GM19023 (cell line): ENCODE measurements around the gene CNTN5.
A peak's percentile ranks its signal among the peaks of the same experiment; 100 is the strongest.

Experiments
- ATAC-seq: cut with Tn5 transposase; IDR thresholded peaks from one replicate; pipeline ENCODE4 v1.9.1; 2021; ENCODE audit warnings: mild to moderate bottlenecking, moderate library complexity; ENCODE audit not compliant: unreplicated experiment

CNTN5 gene

DNA sequence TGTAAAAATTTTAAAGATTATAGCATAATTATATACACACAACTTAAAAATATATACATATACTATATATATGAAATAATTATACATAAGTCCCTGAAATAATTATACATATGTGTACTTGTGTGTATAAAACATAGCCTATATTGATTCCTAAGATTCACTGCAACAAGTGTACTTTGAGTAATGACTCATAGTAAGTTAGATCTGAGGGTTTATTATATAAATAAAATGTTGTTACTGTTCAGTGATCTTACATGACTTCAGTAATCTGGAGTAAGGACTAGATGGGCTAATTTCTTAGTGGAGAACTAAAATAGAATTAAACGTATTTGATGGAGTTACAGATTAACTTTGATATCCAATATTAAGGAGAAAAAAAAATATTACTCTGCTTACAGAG is 350.5 kb downstream of the CNTN5 start:
- no peak for ATAC-seq

- no peak for ATAC-seq
These were observed 355.7 kb downstream of the CNTN5 start for GRCh38 chr11:99376463-99376862.

GRCh38 chr11:99383648-99384245 is 363.0 kb downstream of the CNTN5 start:
- no peak for ATAC-seq

DNA sequence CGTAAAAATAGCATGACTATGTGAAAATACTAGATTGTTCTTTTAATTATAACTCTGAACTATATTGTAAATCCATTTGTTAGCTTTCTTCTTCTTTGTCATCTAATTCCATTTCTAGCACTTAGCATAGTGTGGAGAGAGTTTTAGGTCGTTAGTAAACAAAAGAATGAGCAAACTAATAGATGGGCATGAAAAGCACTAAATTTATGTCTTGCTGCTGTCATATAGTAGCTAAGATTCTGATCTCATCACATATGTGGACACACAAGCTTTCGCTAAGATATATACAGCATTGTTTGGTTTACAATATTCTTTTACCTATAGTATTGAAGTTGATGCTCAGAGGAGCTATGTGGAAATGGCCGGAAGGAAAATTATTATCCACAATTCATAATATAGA is 370.5 kb downstream of the CNTN5 start:
- ATAC-seq = no peak

- ATAC-seq = no peak
These were observed 385.6 kb downstream of the CNTN5 start for GRCh38 chr11:99406345-99406744.

GRCh38 chr11:99410636-99411035 is 389.9 kb downstream of the CNTN5 start:
- no peak for ATAC-seq

DNA sequence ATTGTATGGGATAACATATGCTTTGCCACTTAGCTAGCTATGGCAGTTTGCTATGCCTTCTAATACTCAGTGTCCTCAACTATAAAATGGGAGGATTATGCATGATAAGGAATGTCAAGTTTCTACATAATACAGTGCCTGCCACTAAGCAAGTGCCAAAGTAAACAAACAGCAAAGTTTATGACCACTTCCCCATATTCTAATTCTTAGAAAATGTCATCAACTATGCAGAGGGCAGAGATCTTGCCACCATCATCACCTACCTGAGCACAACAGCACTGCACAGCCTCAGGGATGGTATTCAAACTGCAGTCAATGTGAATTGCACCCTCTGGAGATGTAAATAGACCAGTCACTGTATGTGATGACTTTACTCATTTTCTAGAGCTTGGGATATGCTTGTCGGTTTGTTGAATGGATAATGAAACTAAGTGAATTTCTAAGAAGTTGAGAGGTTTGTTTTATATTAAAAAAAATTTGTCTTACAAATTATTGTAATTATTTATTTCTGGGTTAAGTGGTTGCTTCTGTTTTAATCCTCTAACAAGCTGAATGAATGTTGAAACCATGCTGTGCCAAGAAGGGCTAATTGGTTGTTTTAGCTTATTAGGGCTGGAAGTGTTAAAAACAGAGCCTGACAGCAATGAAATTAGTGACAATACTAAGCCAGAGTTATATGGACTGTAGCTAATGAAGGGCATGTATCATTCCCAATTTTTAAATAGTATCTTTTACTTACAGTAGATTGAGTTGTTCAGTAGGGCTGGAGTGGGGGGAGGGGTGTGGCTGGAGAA is 398.4 kb downstream of the CNTN5 start:
- no peak for ATAC-seq

- ATAC-seq = no peak
These were observed 399.2 kb downstream of the CNTN5 start for GRCh38 chr11:99419991-99420390.

- ATAC-seq = no peak
These were observed 402.1 kb downstream of the CNTN5 start for GRCh38 chr11:99422581-99423427.

GRCh38 chr11:99423428-99423983 is 402.8 kb downstream of the CNTN5 start:
- ATAC-seq = no peak

DNA sequence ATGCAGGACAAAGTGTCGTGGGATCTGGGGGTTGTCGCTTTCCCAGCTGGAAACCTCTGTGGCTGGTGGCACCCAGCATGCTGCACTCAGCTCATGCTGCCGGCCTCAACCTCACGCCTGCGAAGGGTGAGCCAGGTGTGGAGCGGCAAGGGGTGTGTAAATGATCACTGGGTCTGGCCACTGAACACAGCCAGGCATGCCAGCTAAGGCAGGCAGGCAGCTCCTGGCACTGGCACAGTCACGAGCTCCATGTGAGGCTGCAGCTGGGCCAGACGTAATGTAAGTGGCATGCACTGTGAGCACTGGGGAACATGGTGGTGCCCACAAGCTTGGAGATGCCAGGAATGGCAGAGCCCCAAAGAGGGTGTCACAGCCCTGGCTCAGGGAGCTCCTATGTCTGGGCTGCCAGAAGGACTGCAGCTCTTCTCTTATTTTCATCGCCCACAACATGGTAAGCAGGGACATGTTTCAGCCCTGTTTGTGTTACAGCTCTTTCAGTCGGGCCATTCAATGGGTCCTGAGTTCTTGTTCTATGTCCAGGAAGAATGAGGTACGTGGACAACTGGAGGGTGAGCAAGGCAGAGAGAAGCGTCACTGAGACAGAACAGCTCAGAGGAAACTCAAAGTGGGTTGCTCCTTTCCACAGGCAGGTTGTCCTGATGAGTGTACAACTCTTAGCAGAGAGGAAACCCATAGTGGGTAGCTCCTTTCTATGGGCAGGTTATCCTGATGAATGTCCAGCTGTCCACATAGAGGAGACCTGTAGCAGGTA is 403.8 kb downstream of the CNTN5 start:
- no peak for ATAC-seq

- ATAC-seq = no peak
These were observed 404.8 kb downstream of the CNTN5 start for GRCh38 chr11:99425596-99425995.

DNA sequence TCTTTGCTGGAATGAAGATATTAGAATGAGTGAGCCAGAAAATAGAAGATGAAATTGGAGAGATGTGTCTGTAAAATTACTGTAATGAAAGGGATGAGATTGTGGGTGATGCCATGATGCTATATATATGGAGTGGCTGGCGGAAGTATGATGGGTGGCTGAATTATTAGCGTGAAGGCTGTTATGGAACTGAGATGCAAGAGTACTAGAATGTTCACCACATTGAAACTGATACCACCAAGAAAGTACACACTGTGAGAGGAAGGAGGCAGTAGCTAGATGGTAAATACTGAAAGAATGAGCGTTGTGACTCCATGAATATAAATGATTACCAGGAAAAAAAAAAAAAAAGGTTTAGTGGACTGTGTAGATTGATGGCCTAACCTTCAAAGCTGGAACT is 411.9 kb downstream of the CNTN5 start:
- ATAC-seq = peak; percentile 54

GRCh38 chr11:99443276-99443675 is 422.5 kb downstream of the CNTN5 start:
- ATAC-seq = no peak

GRCh38 chr11:99446400-99446799 is 425.7 kb downstream of the CNTN5 start:
- ATAC-seq = no peak

- ATAC-seq = no peak
These were observed 428.6 kb downstream of the CNTN5 start for GRCh38 chr11:99449345-99449744.

DNA sequence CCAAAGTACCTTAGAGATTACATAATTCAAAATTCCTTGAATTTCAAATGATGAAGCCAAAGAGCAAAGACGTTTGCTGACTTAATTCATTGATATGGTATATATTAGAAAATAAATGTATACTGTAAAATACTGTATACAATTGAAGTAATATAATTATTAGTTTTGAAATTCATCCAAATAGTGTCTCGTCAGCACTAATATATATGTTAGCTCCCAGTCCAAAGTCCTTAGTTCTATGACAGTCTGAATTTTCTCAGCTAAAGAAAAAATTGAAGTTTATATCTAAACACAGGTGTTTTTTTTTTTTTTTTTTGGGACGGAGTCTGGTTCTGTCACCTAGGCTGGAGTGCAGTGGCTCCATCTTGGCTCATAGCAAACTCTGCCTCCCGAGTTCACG is 431.3 kb downstream of the CNTN5 start:
- ATAC-seq = no peak

- ATAC-seq = no peak
These were observed 441.2 kb downstream of the CNTN5 start for GRCh38 chr11:99461913-99462312.

GRCh38 chr11:99464985-99465384 is 444.2 kb downstream of the CNTN5 start:
- ATAC-seq = no peak

DNA sequence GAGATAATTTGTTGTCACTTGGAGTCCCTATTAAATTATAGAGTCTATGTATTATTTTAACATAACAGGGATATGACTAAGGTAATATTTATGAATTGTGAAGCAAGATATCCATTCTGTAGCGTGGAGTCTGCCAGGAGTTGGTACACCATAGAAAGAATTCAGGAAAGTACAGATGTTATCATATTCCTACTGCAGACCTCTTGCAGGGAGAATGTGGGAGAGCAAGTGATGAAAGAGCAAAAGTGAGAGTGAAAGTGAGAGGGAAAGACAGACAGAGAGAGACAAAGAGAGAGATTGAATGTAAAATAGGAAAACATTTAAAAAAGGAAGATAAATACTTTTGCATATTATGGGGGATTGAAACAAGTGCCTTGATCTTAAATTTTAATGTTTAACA is 468.8 kb downstream of the CNTN5 start:
- ATAC-seq = no peak

DNA sequence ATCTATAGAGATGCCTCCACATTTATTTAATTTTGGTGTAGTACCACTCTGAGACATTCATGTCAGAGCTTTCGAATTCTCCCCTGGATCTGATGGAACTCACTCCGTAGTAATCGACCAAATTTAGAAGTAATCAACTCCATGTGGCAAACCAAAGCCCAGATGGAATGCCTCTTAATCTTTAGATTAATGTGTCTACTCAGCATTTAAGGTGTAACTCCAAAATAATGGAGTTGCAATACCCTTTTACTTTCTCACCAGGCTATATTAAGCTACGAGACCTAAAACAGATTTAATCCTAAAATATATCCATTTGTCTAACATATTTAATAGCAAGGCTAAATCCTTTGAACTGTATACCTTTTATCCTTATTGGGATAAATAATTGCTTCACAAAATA is 473.3 kb downstream of the CNTN5 start:
- ATAC-seq = no peak
